NT2/D1 (cell line): ENCODE measurements around the gene GP9.

Source experiments
- SUZ12 ChIP-seq: IDR thresholded peaks from 2 replicates; pipeline ENCODE4 v1.6.1; 2011; ENCODE audit not compliant: insufficient read length, insufficient read depth; ENCODE audit errors: extremely low read depth
- YY1 ChIP-seq: IDR thresholded peaks from 2 replicates; pipeline ENCODE4 v1.6.1; 2011; ENCODE audit not compliant: insufficient read length, insufficient read depth
- ZNF274 ChIP-seq: IDR thresholded peaks from 2 replicates; pipeline ENCODE4 v1.6.1; 2011; ENCODE audit warnings: mild to moderate bottlenecking, low read depth, low read length

GRCh38 chr3:129068291-129068886 is 7.8 kb downstream of the GP9 start:
- TF ChIP-seq ZNF274 = no peak
- no peak for TF ChIP-seq YY1
- no peak for TF ChIP-seq SUZ12
